ENCODE data around the gene ZNF587B. TPM values are rescaled to one million over a fixed set of nuclear protein-coding genes. Genes with fewer than 3 reads are reported as not detected.
"Not testable (repeated sequence)": the region's sequence is repeated elsewhere in the genome, so short reads cannot be mapped to it uniquely, and the experiment has no call there.

The ZNF587B gene
- total RNA-seq, 1 experiment from 2014 or later, result 14.1 TPM

- RAD21 ChIA-PET (ENCODE audit: low non-redundant PET in 1 of 2, low total read pairs in 2 of 2, uncharacterized antibody in 2 of 2, unreplicated experiment in 2 of 2); H3K36me3 ChIP-seq (ENCODE audit: control insufficient read depth in 1 of 2, insufficient read depth in 2 of 2, low read length in 2 of 2); H2AFZ ChIP-seq (ENCODE audit: low read depth, low read length, poor library complexity, severe bottlenecking); H3K27me3 ChIP-seq (ENCODE audit: insufficient read depth, low read length); H3K9me3 ChIP-seq (ENCODE audit: control insufficient read depth in 1 of 2, insufficient read depth in 1 of 2, low read depth in 1 of 2, low read length in 2 of 2); H3K27ac ChIP-seq (ENCODE audit: low read depth, low read length); H3K4me1 ChIP-seq (ENCODE audit: control insufficient read depth in 1 of 2, insufficient read depth in 2 of 2, low read length in 2 of 2); POLR2A ChIA-PET; BruUV-seq (replicated peaks); DNase-seq (ENCODE audit: low read depth, low spot score); H4K20me1 ChIP-seq (ENCODE audit: insufficient read depth); H3K9me2 ChIP-seq (ENCODE audit: insufficient read depth); intact Hi-C loops (cut with micrococcal nuclease); CTCF ChIA-PET: not testable (repeated sequence)
- Histone ChIP-seq H3K4me2 (ENCODE audit: low read length) (peak overlapping the region; percentile 83), H3K79me2 (ENCODE audit: insufficient read depth, low read length) (peaks cover 79% of the 10 kb centered on the region), H3K9ac (ENCODE audit: low read length) (peak overlapping the region; percentile 88; the same call in 1 of the 2 replicates), H3K4me3 (replicated peaks in 1 of 2; ENCODE audit: low read depth in 1 of 2, low read length in 2 of 2) (peak overlapping the region; percentile 81 to 85; a peak in 3 of 4 replicates)
- peak; percentile 68 for ATAC-seq
Measured at GRCh38 chr19:57849162-57849665, 19.1 kb downstream of the ZNF587B start.

DNA sequence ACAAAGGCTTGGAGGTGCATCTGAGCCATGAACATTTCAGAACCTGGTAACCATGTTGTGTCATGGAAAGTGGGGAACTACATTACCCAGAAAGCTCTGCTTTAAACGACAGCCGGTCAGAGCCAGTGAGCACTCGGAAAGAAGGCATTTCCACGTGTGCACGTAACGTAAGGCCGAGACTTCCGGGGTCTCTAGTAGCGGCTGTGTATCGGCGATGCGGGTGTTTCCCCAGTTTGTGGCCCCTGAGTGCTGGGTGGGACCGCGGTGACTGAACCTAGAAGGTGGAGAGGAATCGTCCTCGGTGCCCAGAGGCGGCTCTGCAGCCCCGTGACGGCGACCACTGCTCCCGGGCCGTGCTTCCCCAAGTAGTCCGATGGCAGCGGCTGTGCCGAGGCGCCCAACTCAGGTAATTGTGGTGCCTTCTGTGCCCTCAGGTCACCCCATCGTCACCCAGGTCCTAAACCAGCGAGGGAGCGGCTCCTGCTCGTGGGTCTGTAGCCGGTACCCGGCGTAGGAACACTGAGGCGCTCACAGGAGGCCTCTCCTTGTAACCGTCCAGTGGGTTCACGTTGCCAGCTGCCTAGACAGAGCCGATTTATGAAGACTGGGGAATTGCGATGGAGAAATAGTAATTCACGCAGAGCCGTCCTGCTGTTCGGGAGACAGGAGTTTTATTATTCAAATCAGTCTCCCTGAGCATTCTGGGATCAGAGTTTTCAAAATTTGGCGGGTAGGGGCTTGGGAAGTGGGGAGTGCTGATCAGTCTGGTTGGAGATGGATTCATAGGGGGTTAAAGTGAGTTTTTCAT is 19.8 kb downstream of the ZNF587B start, which contains the start of gene ZNF587:
Gene ZNF587 (plus strand): TSS at position 194 of the 808 bp plus-strand sequence. CDS start 180 bp downstream, at position 374.
- TF ChIP-seq ELF1 (IDR thresholded peaks at IDR 0.05; ENCODE audit: borderline replicate concordance, low read depth) (peak; percentile 72), MAX (IDR thresholded peaks at IDR 0.05) (peak; percentile 48; the same call in 1 of the 2 replicates), SP1 (IDR thresholded peaks at IDR 0.05; ENCODE audit: low read depth) (peak; percentile 75), POLR2AphosphoS5 (IDR thresholded peaks at IDR 0.05; ENCODE audit: low read depth, low read length) (peak; percentile 61; the same call in 1 of the 2 replicates)
- BruUV-seq (replicated peaks), result TSS peak; percentile 78
- intact Hi-C loops (cut with micrococcal nuclease); H3K9me2 ChIP-seq (ENCODE audit: insufficient read depth); CTCF ChIA-PET; H2AFZ ChIP-seq (ENCODE audit: low read depth, low read length, poor library complexity, severe bottlenecking); H3K9me3 ChIP-seq (ENCODE audit: control insufficient read depth in 1 of 2, insufficient read depth in 1 of 2, low read depth in 1 of 2, low read length in 2 of 2); RAD21 ChIA-PET (ENCODE audit: low non-redundant PET in 1 of 2, low total read pairs in 2 of 2, uncharacterized antibody in 2 of 2, unreplicated experiment in 2 of 2); H3K27me3 ChIP-seq (ENCODE audit: insufficient read depth, low read length); H4K20me1 ChIP-seq (ENCODE audit: insufficient read depth); POLR2A ChIA-PET; H3K4me1 ChIP-seq (ENCODE audit: control insufficient read depth in 1 of 2, insufficient read depth in 2 of 2, low read length in 2 of 2); H3K36me3 ChIP-seq (ENCODE audit: control insufficient read depth in 1 of 2, insufficient read depth in 2 of 2, low read length in 2 of 2): not testable (repeated sequence)
- Histone ChIP-seq H3K4me2 (ENCODE audit: low read length) (peak within 1 kb of the TSS; percentile 83), H3K9ac (ENCODE audit: low read length) (peak within 1 kb of the TSS; percentile 88), H3K4me3 (replicated peaks in 1 of 2; ENCODE audit: low read depth in 1 of 2, low read length in 2 of 2) (peak within 1 kb of the TSS; percentile 81 to 85), H3K27ac (ENCODE audit: low read depth, low read length) (peak within 1 kb of the TSS; percentile 39; the same call in 1 of the 2 replicates), H3K79me2 (ENCODE audit: insufficient read depth, low read length) (peaks cover 77% of the 10 kb centered on the region)
- ATAC-seq, result peak; percentile 99
- peak; percentile 64 for DNase-seq (ENCODE audit: low read depth, low spot score)
